IPS-15b (cell line): ENCODE results near the gene PGM2.

Experiments
- H3K27me3 ChIP-seq: one replicate; pipeline ENCODE4 v1.6.1; 2013; ENCODE audit warnings: low read length; ENCODE audit not compliant: control insufficient read depth, insufficient read depth
- H3K36me3 ChIP-seq: one replicate; pipeline ENCODE4 v1.6.1; 2013; ENCODE audit warnings: low read length; ENCODE audit not compliant: control insufficient read depth, insufficient read depth
- H3K4me1 ChIP-seq: one replicate; pipeline ENCODE4 v1.6.1; 2013; ENCODE audit warnings: mild to moderate bottlenecking, low read length; ENCODE audit not compliant: control insufficient read depth, insufficient read depth
- H3K4me3 ChIP-seq: one replicate; pipeline ENCODE4 v1.5.1; 2013; ENCODE audit warnings: low read depth, low read length
- H3K9ac ChIP-seq: one replicate; pipeline ENCODE4 v1.6.1; 2013; ENCODE audit warnings: low read depth, mild to moderate bottlenecking, low read length
- H3K9me3 ChIP-seq: one replicate; pipeline ENCODE4 v1.6.1; 2013; ENCODE audit warnings: mild to moderate bottlenecking, low read length; ENCODE audit not compliant: control insufficient read depth, insufficient read depth

Gene PGM2

DNA sequence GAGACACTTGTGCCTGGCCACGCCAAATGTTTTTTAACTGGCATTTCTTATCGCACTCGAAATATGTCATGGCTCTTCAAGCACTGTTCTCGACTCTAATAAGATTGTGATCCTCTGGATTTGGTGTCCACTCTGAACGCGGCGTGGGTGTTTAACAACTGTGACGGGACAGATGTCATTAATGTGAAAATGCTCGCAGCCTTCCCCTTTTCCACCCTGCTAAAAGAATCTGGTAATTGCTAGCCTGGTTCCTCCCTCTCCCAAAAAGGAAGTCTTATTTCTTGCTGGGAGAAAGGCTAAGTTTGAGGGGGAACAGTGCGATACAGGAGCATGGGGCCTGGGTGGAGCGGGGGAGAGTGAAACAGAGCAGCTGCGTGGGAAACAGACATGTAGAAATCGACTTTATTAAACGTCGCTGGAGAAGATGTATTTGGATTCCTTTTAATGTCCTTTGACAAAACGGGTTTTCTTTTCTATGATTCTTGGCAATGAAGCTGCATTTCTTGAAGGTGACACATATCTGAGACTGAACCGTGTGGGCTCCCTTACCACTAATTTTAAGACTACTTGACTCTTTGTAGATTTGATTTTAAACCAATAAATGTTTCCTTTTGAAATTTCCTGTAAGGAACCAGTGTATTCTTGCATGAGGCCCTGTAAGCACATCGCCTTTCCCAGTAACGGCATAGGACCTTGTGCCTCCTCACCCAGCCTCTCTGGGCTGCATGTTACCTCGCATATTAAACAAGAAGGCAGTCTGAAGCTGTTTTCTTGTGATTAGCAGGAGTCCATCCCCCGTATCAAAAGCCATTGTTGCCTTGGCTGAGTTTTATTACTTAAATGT lies 82.2 kb downstream of the PGM2 start:
- no peaks in the 10 kb centered on the region for H3K36me3 ChIP-seq
- H3K9ac ChIP-seq = no peak overlapping the region
- no peak overlapping the region for H3K4me3 ChIP-seq
- peaks cover 9% of the 10 kb centered on the region for H3K4me1 ChIP-seq
- no peaks in the 10 kb centered on the region for H3K27me3 ChIP-seq
- H3K9me3 ChIP-seq = no peaks in the 10 kb centered on the region

DNA sequence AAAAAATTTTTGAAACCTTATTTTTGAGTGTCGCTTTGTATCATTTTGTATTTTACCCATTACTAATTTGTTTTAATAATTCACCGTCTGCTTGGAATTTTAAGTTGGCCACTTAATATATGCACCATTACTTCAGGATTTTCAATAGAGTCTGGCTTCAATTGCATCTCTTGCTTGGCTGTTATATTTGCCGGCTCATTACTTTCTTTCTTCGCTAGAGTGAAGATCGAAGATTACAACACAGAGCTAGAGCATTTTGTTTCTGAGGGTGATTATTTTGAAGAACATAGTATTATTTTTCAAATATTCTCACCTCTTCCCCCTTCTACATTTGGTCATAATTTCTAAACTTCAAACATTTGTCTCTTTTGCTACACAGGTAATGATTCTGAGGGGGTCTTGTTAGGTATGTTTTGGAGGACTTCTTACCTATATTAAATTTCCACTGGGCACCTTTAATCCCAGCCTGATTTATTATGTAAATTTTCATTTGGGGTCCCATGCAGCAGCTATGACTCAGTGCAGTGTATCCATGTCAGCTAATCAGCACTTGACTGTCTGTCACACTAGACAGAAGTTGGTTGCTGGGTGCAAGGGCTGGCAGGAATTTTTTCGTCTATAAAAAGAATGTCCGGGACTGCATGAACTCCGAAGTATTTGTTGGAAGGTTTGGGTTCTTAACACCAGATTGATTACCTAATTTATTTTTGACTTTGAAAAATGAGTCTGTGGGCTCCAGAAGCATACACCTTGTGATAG lies 83.0 kb downstream of the PGM2 start:
- Histone ChIP-seq H3K4me1 (peaks cover 9% of the 10 kb centered on the region), H3K36me3 (no peaks in the 10 kb centered on the region), H3K4me3 (no peak overlapping the region), H3K27me3 (no peaks in the 10 kb centered on the region), H3K9me3 (no peaks in the 10 kb centered on the region), H3K9ac (no peak overlapping the region)

GRCh38 chr4:37910091-37910486 lies 83.6 kb downstream of the PGM2 start:
- no peak overlapping the region for H3K4me3 ChIP-seq
- no peak overlapping the region for H3K9ac ChIP-seq
- H3K9me3 ChIP-seq = no peaks in the 10 kb centered on the region
- no peaks in the 10 kb centered on the region for H3K27me3 ChIP-seq
- peaks cover 9% of the 10 kb centered on the region for H3K4me1 ChIP-seq
- no peaks in the 10 kb centered on the region for H3K36me3 ChIP-seq
